Heart left ventricle (tissue), 16 donors: Measurements from ENCODE around the gene DDN. TPM values are rescaled to one million over a fixed set of nuclear protein-coding genes. Genes with fewer than 3 reads are reported as not detected.
A peak's percentile ranks its signal among the peaks of the same experiment; 100 is the strongest.

Source experiments
- ATAC-seq, 4 donors: fragments of 200-7000 bp; cut with Tn5 transposase; one replicate each; pipeline ENCODE4 v1.9.1; 2020 to 2022; ENCODE audit warnings: moderate library complexity in 4 of 4, mild to moderate bottlenecking in 3 of 4, moderate number of reproducible peaks in 1 of 4
- DNase-seq, 5 donors: peaks; one replicate each; pipeline ENCODE4 v3.0.0-alpha.2; 2020
- H3K27ac ChIP-seq, 12 donors: fragments of 200-600 bp; sonication (generic) in 4 of 12; one replicate each; pipeline versions ENCODE4 v1.5.0 to v1.8.0; 2016 to 2022; ENCODE audit warnings: mild to moderate bottlenecking in 2 of 12
- H3K27me3 ChIP-seq, 9 donors: fragments of 200-600 bp; sonication (generic) in 2 of 9; one replicate each; pipeline versions ENCODE4 v1.5.1 to v1.8.0; 2016 to 2022; ENCODE audit warnings: mild to moderate bottlenecking in 3 of 9
- H3K36me3 ChIP-seq, 9 donors: fragments of 200-600 bp; sonication (generic) in 2 of 9; one replicate each; pipeline versions ENCODE4 v1.5.0 to v1.8.0; 2018 to 2022; ENCODE audit warnings: mild to moderate bottlenecking in 2 of 9
- H3K4me1 ChIP-seq, 12 donors: fragments of 200-600 bp; sonication (generic) in 4 of 12; one replicate each; pipeline versions ENCODE4 v1.5.0 to v1.8.0; 2016 to 2022; ENCODE audit warnings: mild to moderate bottlenecking in 3 of 12
- H3K4me3 ChIP-seq, 12 donors: fragments of 200-600 bp; sonication (generic) in 4 of 12; one replicate each; pipeline versions ENCODE4 v1.5.0 to v1.8.0; 2017 to 2022; ENCODE audit warnings: mild to moderate bottlenecking in 9 of 12, moderate library complexity in 4 of 12
- H3K9me3 ChIP-seq, 12 donors: fragments of 200-600 bp; sonication (generic) in 4 of 12; one replicate each; pipeline versions ENCODE4 v1.5.0 to v1.8.0; 2016 to 2022; ENCODE audit warnings: mild to moderate bottlenecking in 1 of 12
- CTCF ChIP-seq, 12 donors: fragments of 200-600 bp; sonication (generic) in 4 of 12; IDR thresholded peaks; one replicate each; pipeline versions ENCODE4 v1.5.0 to v1.8.0; 2018 to 2022; ENCODE audit warnings: antibody characterized with exemption in 12 of 12, mild to moderate bottlenecking in 5 of 12
- POLR2A ChIP-seq, 2 donors: fragments of 450-650 bp; IDR thresholded peaks; one replicate each; pipeline ENCODE4 v1.6.1; 2017; ENCODE audit warnings: antibody characterized with exemption in 2 of 2, mild to moderate bottlenecking in 2 of 2, moderate library complexity in 2 of 2
- WGBS, 4 donors: extraction: QIAGEN DNeasy Blood & Tissue Kit in 2 of 4; methylation state at CpG; one replicate each; pipeline versions ENCODE4 v1.1.5 to v1.1.7; 2013 to 2018; 5-methylcytosine and 5-hydroxymethylcytosine counted together
- intact Hi-C, 10 donors: fragments of 100-400 bp; cut with DNase I; formaldehyde crosslinking; loops; one replicate each; pipeline versions ENCODE4 v1.11.1 to v1.14.2; 2022
- polyA plus RNA-seq, 2 donors: library from polyadenylated mRNA; stranded (reverse); fragments of 200-250 nt; gene quantifications; one replicate each; pipeline ENCODE4 v1.2.3, GENCODE V29; 2013
- total RNA-seq, 9 donors: library from RNA; depleted of rRNA in 2 of 9; stranded (reverse); fragments of >200 nt in 2 of 9; fragmentation: NEBNext Ultra II Directional in 3 of 9; extraction: Animal tissue kit (Norgen Biotek cat#: 25700) in 3 of 9; gene quantifications; one replicate each; pipeline versions ENCODE4 v1.1.0 to v1.2.4, GENCODE V29; 2016 to 2023
- donor health status: ischemic (EF 13 %, LVEDD 7.1; RV severe dilation, severe dysfunction).
- donor health status: healthy with polysubstance abuse.
- donor health status: DM: no; HTN: yes; CAD: no.
- donor health status: DM: no; HTN: no; CAD: no.
- donor health status: ischemic (EF 25% LVEDD 6.9; RV normal size, moderate dysfunction).
- donor health status: ischemic (EF 25% LVEDD 5.7; RV mildly dilated, moderate dysfunction).
- donor health status: healthy.
- donor health status: DM: yes; HTN: yes; CAD: no.
- donor health status: ischemic (EF 35%, LVEDD 5.7; RV mildly dilated, moderate dysfunction).
- donor health status: nonischemic (EF 11% LVEDD 7.7; RV severe dilation, severe dysfunction).
- donor health status: DM: yes; HTN: yes; CAD: no.
- donor health status: PGD.
- donor health status: ischemic (EF 29% LVEDD 5.4; RV normal size, mild dysfunction).
- donor health status: nonischemic (EF 23%, LVEDD 6.1; RV moderate dilation, normal function).

The DDN gene
- total and polyA plus RNA-seq, 11 donors: 0.40 to 2.8 (median 0.95) TPM

DNA sequence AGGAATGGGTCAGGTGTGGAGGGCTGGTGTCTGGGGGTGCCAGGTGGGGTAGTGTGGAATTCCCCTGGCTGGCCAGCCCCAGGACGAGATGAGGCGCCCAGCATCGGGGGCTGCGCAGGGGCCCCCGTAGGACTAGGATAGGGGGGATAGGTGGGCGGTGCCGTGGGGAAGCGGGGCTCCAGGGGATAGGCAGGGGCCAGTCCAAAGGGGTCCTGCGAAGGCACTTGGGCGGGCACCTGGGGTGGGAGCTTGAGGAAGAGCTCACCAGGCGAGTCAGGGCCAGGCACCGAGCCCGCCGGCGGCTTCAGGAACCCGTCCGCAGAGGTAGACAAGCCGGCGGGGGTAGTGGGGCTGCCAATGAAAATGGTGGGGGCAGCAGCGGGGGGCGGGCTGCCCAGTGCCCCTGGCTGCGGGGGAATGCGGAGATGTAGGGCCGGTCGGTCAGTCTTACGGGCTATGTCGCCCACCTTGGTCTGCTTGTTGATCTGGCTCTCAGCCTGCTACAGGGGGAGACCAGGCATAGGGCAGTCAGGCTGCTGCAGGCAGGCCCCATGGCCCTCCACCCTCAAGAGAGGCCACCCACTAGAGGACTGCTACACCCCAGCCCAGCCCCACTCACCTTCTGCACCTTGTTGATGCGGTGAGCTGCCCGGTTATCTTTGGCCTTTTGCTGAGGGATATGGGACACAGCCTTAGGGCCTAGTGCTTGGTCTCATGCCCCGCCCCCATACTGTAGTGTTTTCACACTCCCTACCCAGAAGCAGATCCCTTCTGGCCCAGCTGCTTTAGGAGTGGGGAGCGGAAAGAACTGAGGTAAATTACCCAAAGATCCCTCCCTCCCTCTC lies 42.1 kb upstream of the DDN start:
- H3K27ac ChIP-seq: no peak overlapping the region
- WGBS, 4 donors: 93 to 95% (median 94%) methylated on average over 24 to 31 of the region's 31 CpGs
- no peaks in the 10 kb centered on the region for H3K27me3 ChIP-seq
- peaks cover 0 to 100% (median 98%) of the 10 kb centered on the region in 9 donors for H3K36me3 ChIP-seq
- H3K4me1 ChIP-seq: peaks cover 0 to 4% (median 0%) of the 10 kb centered on the region in 12 donors
- no peak overlapping the region for H3K4me3 ChIP-seq
- no peak for TF ChIP-seq POLR2A (IDR thresholded peaks at IDR 0.05)
- no peak for TF ChIP-seq CTCF (IDR thresholded peaks at IDR 0.05)
- no peaks in the 10 kb centered on the region for H3K9me3 ChIP-seq
- DNase-seq (peak in 2 of 5 donors; percentile 20 to 25), ATAC-seq (no peak)
- intact Hi-C loops: no loop called here

GRCh38 chr12:49040364-49040855 lies 41.2 kb upstream of the DDN start:
- DNase-seq: no peak
- no peak for ATAC-seq
- intact Hi-C loops: no loop called here

GRCh38 chr12:49039421-49040363 lies 40.5 kb upstream of the DDN start:
- Histone ChIP-seq H3K27ac (no peak overlapping the region), H3K36me3 (peaks cover 0 to 99% (median 95%) of the 10 kb centered on the region in 9 donors), H3K4me3 (no peak overlapping the region), H3K9me3 (no peaks in the 10 kb centered on the region), H3K4me1 (peaks cover 0 to 4% (median 0%) of the 10 kb centered on the region in 12 donors), H3K27me3 (no peaks in the 10 kb centered on the region)
- ATAC-seq: no peak
- WGBS, 4 donors: 91 to 96% (median 94%) methylated on average over 29 to 30 of the region's 30 CpGs
- peak in 3 of 5 donors; percentile 14 to 24 (median 17) for DNase-seq
- intact Hi-C loops: no loop called here
- TF ChIP-seq CTCF (IDR thresholded peaks at IDR 0.05): no peak
- no peak for TF ChIP-seq POLR2A (IDR thresholded peaks at IDR 0.05)

More at GRCh38 chr12:49040364-49040855, 41.2 kb upstream of the DDN start:
- H3K9me3 ChIP-seq: no peaks in the 10 kb centered on the region
- TF ChIP-seq CTCF (IDR thresholded peaks at IDR 0.05) (no peak), POLR2A (IDR thresholded peaks at IDR 0.05) (no peak)
- H3K27ac ChIP-seq: no peak overlapping the region
- peaks cover 0 to 4% (median 0%) of the 10 kb centered on the region in 12 donors for H3K4me1 ChIP-seq
- no peaks in the 10 kb centered on the region for H3K27me3 ChIP-seq
- H3K4me3 ChIP-seq: no peak overlapping the region
- WGBS, 4 donors: 93 to 95% (median 93%) methylated on average over 14 of the region's 14 CpGs
- peaks cover 0 to 99% (median 95%) of the 10 kb centered on the region in 9 donors for H3K36me3 ChIP-seq
